GM18498 (cell line): ENCODE measurements around the gene PFDN1.

Source experiments
- ATAC-seq: cut with Tn5 transposase; IDR thresholded peaks from one replicate; pipeline ENCODE4 v1.9.1; 2021; ENCODE audit warnings: mild to moderate bottlenecking, moderate library complexity; ENCODE audit not compliant: unreplicated experiment

Gene PFDN1

GRCh38 chr5:140240987-140241706 lies 61.8 kb downstream of the PFDN1 start:
- ATAC-seq = no peak

DNA sequence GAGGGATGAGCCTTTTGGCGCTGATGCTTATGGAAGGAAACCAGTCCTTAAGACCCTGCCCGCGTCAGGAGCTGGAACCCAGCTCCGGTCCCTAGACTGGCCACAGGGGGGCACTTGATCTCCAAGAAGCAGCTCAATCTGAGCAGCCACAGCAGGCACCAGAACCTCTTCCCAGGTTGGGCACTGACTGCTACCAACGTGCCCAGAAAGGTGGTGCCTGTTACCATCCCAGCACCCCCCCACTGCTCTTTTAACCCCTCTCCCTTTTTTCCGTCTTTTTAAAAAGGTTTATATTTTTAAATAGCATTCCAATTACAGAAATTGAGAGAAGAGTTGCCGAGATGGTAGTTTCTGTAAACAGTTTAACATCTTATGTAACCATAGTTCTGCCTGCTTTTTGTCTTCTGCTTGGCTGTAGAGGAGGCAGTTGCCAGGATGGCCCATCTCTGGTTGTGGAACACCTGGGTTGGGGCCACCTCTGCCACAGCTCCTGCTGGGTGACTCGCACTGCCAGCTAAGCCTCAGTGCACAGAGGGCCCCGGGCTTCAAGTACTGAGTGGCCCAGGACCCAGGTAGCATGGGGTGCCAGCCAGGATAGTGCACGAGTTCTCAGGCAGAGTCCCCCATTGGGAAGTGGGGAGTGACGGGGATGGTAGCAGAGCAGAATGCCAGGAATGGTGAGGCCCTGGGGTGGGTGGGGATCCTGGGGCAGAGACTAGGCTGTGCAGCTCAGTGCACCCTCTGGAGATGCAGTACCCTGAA lies 62.8 kb downstream of the PFDN1 start:
- ATAC-seq = peak; percentile 67

DNA sequence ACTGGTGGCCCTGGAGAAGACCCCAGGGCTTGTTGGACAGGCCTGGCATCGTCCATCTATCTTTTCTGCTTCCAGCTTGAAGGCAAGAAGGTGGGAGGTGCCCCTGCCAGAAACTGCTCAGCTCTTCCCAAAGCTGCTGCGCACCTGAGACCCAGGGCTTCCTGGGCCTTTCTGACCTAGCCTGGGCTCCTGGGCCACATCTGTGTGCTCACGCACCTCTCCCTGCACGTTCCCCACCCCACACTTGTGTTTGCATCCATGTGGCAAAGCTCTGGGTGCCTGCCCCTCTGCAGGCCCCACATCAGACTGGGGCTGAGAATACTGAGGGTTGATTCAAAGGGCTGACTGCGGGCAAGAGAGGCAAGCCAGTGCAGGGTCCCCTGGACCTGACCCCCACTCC lies 63.4 kb downstream of the PFDN1 start:
- ATAC-seq = no peak

- ATAC-seq = no peak
Measured at GRCh38 chr5:140238756-140239155, 64.1 kb downstream of the PFDN1 start.

DNA sequence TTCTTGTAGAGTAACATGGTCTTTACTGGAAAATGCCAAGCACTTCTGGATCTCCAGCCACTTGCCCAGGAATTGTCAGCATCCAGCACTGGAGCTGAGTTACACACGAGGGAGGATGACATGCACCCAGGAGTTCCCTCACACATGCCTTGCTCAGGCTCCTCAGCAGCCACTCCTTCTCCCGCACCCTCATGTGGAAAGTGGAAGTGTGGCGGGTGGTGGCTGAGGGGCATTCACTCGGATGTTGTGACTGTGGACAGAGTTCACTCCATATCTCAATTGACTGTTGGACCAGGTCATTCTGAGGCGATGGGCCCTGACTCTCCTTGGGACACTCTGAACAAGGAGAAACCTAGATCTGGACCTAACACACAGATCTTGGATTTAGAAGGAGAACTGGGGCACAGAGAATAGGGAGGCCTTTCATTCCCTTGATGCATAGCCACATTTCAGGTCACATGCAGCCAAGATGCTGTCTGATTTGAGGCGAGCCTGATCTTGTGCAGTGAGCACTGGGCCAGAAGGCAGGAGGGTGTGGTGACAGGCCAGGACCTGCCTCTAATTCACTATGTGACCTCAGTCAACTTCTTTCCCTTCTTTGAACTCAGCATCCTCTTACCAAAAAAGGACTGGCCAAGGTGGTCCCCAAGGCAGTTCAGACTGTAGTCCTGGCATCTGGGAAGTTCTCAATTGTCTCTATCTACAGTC lies 65.9 kb downstream of the PFDN1 start:
- ATAC-seq = no peak

GRCh38 chr5:140235791-140236551 lies 66.9 kb downstream of the PFDN1 start:
- ATAC-seq = no peak

DNA sequence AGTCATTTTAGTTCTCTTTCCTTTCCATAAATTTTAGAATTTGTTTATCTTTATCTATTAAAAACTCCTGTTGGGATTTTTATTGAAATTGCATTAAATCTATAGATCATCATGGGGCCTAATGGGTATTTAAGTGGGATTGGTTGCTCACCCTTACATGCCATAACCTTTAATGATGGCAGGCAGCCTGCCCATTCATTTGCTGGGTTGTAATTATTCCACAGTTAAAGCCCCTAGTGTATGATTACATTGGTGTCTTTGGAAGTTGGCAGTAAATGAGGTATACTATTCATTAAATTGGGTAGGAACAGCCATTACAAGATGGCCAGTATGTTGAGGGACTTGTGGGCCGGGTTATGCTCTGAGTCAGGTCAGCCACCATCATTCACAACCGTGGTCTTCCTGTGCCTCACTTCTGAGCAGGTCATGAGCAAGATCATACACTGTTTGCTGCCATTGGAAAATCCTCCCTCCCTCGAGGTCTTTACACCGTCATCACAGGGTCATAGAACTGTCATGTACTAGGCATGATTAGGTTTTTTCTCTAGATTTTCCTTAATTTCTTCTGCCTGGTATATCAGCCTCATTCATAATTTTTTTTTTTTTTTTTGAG lies 68.4 kb downstream of the PFDN1 start:
- no peak for ATAC-seq

GRCh38 chr5:140232731-140233130 lies 70.2 kb downstream of the PFDN1 start:
- ATAC-seq = no peak

DNA sequence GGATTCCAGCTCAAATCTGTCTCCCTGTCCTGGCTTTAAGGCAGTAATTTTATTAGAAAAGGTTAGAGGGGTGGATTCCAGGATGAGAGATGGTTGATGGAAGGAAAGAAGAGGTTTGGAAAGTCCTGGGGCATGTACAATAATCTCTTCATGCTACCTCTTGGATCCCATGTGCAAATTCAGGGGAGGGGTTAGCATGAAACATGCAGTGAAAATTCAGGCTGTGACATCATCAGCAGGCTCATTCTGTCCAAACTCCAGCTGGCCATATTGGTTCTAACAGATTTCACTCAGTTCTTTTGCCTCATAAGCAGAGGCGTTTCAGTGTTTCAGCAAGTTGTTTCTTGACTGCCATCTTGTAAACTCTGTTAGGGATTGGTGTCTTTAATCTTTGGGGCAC lies 72.5 kb downstream of the PFDN1 start:
- no peak for ATAC-seq

DNA sequence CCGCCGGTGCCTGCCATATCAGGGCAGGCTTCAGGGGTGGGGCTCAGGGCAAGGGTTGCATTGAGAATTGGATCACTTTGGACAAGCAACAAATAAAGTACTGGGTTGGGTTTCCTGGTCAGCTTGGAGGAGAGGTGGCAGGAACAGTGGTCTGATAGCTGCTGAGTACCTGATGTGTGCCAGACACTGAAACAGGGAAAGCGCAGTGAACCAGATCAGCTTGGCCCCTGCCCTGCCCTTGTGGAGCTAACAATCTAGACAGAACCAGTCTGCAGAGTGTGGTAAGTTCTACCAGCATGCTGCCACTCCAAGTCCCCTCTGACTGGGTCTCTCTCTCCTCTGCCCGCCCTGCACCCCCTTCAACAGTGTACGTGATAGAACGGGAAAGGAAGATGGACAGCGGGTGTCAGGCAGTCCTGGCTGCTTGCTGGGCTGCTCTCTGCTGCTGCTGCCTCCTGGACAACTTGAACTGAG lies 74.5 kb downstream of the PFDN1 start:
- no peak for ATAC-seq

GRCh38 chr5:140227046-140227445 lies 75.9 kb downstream of the PFDN1 start:
- ATAC-seq = no peak

- no peak for ATAC-seq
Measured at GRCh38 chr5:140225396-140225795, 77.5 kb downstream of the PFDN1 start.

DNA sequence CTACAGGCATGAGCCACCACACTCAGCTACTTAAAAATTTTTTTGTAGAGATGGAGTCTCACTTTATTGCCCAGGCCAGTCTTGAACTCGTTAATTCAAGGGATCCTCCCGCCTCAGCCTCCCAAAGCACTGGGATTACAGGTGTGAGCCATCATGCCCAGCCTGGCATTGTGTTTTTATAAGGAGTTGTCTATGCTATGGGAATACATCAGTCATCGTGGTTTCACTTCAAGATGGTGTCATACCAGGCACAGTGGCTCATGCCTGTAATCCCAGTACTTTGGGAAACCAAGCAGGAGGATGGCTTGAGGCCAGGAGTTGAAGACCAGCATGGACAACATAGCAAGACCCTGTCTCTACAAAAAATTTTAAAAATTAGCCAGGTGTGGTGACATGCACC lies 78.2 kb downstream of the PFDN1 start:
- no peak for ATAC-seq

- no peak for ATAC-seq
Measured at GRCh38 chr5:140223567-140223966, 79.3 kb downstream of the PFDN1 start.

DNA sequence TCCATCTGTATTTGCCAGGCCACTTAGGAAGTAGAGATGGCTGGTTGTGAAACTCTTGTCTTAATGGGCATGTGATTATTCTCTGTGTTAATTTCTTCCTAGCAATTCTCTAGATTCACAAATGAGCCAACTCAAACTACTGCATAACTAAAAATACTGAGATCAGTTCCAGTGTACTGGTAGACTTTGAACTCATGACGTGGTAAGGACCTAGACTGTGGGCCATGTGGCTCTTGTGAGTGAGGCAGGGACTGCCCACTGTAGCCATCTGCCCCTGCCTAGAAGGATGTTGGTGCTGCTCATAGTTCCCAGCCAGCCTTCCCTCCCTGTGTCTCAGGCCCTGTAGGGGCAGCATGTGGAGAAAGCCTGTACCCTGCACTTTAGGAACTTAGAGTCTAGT lies 80.5 kb downstream of the PFDN1 start:
- no peak for ATAC-seq

- no peak for ATAC-seq
Measured at GRCh38 chr5:140221697-140222223, 81.1 kb downstream of the PFDN1 start.

DNA sequence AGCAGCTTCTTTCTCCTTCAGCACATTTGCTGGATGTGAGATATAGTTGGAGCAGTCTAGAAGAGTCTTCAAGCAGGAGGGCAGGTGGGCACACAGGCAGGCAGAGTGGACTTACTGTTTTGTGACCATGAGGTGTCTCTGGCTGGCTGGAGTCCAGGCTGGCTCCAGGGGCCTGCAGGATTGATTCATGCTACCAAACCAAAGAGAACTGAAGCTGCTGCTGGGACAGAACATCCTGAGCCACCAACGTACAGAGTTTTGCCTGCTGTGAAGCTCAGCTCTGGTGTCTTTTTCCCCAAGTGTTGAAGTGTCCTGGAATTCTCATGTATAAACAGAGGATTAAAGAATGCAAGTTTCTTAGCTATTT lies 82.2 kb downstream of the PFDN1 start:
- no peak for ATAC-seq

DNA sequence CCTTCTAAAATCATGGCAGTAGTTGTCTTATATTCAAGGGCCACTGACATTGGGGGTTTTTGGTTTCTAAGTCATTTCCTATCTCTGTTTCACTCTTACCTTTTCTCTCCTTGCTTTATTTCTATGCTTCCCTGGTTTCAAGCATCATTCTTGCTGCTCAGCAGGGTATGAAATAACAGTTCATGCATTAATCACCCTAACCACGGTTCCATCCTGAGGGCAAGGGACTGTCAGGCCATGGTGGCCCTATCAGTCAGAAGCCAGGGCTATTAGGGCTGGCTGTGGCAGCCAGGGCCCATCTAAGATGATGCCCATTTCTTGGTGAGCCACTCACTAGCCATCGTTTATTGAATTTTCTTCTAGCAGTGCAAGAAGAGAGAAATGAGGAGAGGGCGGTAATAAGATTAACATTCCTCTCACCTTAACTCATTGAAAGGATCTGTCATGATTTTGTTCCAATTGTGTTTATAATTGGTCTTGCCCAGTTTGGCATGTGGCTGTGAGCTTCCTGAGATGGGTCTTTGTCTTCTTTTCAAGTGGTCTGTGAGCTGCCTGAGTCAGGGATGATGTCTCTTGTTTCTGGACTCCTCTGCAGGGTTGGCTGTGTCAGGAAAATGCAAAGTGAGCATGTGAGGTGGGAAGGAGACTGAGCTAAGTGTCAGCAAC lies 82.7 kb downstream of the PFDN1 start:
- peak; percentile 53 for ATAC-seq

GRCh38 chr5:140219068-140219991 lies 83.6 kb downstream of the PFDN1 start:
- ATAC-seq = peak; percentile 30
